Sigmoid colon (tissue), 7 donors: ENCODE results near the gene PIKFYVE. TPM values are rescaled to one million over a fixed set of nuclear protein-coding genes. Genes with fewer than 3 reads are reported as not detected.

Source experiments
- DNase-seq: peaks from one replicate; pipeline ENCODE4 v3.0.0-alpha.2; 2019
- H3K27ac ChIP-seq, 4 donors: fragments of 200-600 bp; sonication (generic); one replicate each; pipeline ENCODE4 v1.5.1; 2016 to 2019; ENCODE audit warnings: mild to moderate bottlenecking in 1 of 4
- H3K27me3 ChIP-seq, 3 donors: fragments of 200-600 bp; sonication (generic); one replicate each; pipeline ENCODE4 v1.5.1; 2019; ENCODE audit warnings: mild to moderate bottlenecking in 1 of 3
- H3K36me3 ChIP-seq, 4 donors: fragments of 200-600 bp; sonication (generic); one replicate each; pipeline ENCODE4 v1.5.1; 2016 to 2019
- H3K4me1 ChIP-seq, 4 donors: fragments of 200-600 bp; sonication (generic); one replicate each; pipeline ENCODE4 v1.5.1; 2017 to 2019
- H3K4me3 ChIP-seq, 4 donors: fragments of 200-600 bp; sonication (generic); one replicate each; pipeline ENCODE4 v1.5.1; 2017 to 2019; ENCODE audit warnings: mild to moderate bottlenecking in 2 of 4, moderate library complexity in 1 of 4
- H3K9me3 ChIP-seq, 4 donors: fragments of 200-600 bp in 3 of 4; sonication (generic) in 3 of 4; one replicate each; pipeline versions ENCODE4 v1.5.1 to v1.6.1; 2013 to 2019
- CTCF ChIP-seq, 4 experiments: fragments of 450-650 bp in 3 of 4; fragments of 200-600 bp in 1 of 4; IDR thresholded peaks; one replicate each; pipeline ENCODE4 v1.5.1; 2016 to 2019; ENCODE audit warnings: antibody characterized with exemption in 4 of 4, mild to moderate bottlenecking in 3 of 4, moderate library complexity in 2 of 4
- EP300 ChIP-seq, 4 donors: sonication (generic); formaldehyde crosslinking; IDR thresholded peaks; one replicate each; pipeline ENCODE4 v1.6.1; 2017; ENCODE audit warnings: antibody characterized with exemption in 4 of 4
- POLR2A ChIP-seq, 2 donors: fragments of 450-650 bp; IDR thresholded peaks; one replicate each; pipeline ENCODE4 v1.6.1; 2016; ENCODE audit warnings: antibody characterized with exemption in 2 of 2, mild to moderate bottlenecking in 2 of 2, moderate library complexity in 2 of 2
- POLR2AphosphoS5 ChIP-seq, 4 donors: sonication (generic); formaldehyde crosslinking; IDR thresholded peaks; one replicate each; pipeline ENCODE4 v1.6.1; 2017; ENCODE audit warnings: antibody characterized with exemption in 4 of 4
- WGBS, 2 donors: extraction: QIAGEN DNeasy Blood & Tissue Kit; methylation state at CpG; one replicate each; pipeline ENCODE4 v1.1.7; 2013; 5-methylcytosine and 5-hydroxymethylcytosine counted together
- intact Hi-C: fragments of 100-400 bp; cut with DNase I; formaldehyde crosslinking; loops from one replicate; pipeline ENCODE4 v1.15.1; 2023
- polyA plus RNA-seq, 3 donors: library from polyadenylated mRNA; stranded (reverse); fragments of 200-250 nt; gene quantifications; one replicate each; pipeline ENCODE4 v1.2.3, GENCODE V29; 2013
- total RNA-seq, 4 donors: library from RNA; depleted of rRNA; stranded (reverse); fragments of >200 nt; gene quantifications; one replicate each; pipeline ENCODE4 v1.1.0, GENCODE V29; 2016
- donor health status: healthy with polysubstance abuse.
- donor health status: Bipolar disorder and iron deficiency.
- donor health status: healthy.

Gene PIKFYVE
- total and polyA plus RNA-seq, 7 donors = 3.2 to 27.2 (median 22.1) TPM

- Histone ChIP-seq H3K27me3 (no peaks in the 10 kb centered on the region), H3K4me3 (no peak overlapping the region), H3K27ac (no peak overlapping the region), H3K9me3 (no peaks in the 10 kb centered on the region), H3K36me3 (peaks cover 4 to 80% (median 56%) of the 10 kb centered on the region in 4 donors), H3K4me1 (no peaks in the 10 kb centered on the region)
- DNase-seq = no peak
- WGBS, 2 donors = 97% methylated on average over 5 of the region's 5 CpGs
- intact Hi-C loops = no loop called here
- TF ChIP-seq CTCF (IDR thresholded peaks at IDR 0.05) (no peak), EP300 (IDR thresholded peaks at IDR 0.05) (no peak), POLR2A (IDR thresholded peaks at IDR 0.05) (no peak), POLR2AphosphoS5 (IDR thresholded peaks at IDR 0.05) (no peak)
Observed at GRCh38 chr2:208300847-208301618, 35.0 kb downstream of the PIKFYVE start.

- TF ChIP-seq POLR2A (IDR thresholded peaks at IDR 0.05) (no peak), EP300 (IDR thresholded peaks at IDR 0.05) (no peak), POLR2AphosphoS5 (IDR thresholded peaks at IDR 0.05) (no peak), CTCF (IDR thresholded peaks at IDR 0.05) (no peak)
- H3K36me3 ChIP-seq = peaks cover 4 to 74% (median 51%) of the 10 kb centered on the region in 4 donors
- H3K27me3 ChIP-seq = no peaks in the 10 kb centered on the region
- 93% methylated on average over 4 of the region's 4 CpGs for WGBS, 2 donors
- no peak overlapping the region for H3K27ac ChIP-seq
- no peak for DNase-seq
- H3K4me3 ChIP-seq = no peak overlapping the region
- intact Hi-C loops = no loop called here
- H3K4me1 ChIP-seq = no peaks in the 10 kb centered on the region
- H3K9me3 ChIP-seq = no peaks in the 10 kb centered on the region
Observed at GRCh38 chr2:208304157-208304556, 38.1 kb downstream of the PIKFYVE start.

- no peak overlapping the region for H3K4me3 ChIP-seq
- TF ChIP-seq CTCF (IDR thresholded peaks at IDR 0.05) = no peak
- H3K36me3 ChIP-seq = peaks cover 4 to 69% (median 46%) of the 10 kb centered on the region in 4 donors
- H3K4me1 ChIP-seq = no peaks in the 10 kb centered on the region
- H3K27me3 ChIP-seq = no peaks in the 10 kb centered on the region
- no peak overlapping the region for H3K27ac ChIP-seq
- no peak for DNase-seq
- 95 to 96% methylated on average over 4 of the region's 4 CpGs for WGBS, 2 donors
- H3K9me3 ChIP-seq = no peaks in the 10 kb centered on the region
- intact Hi-C loops = no loop called here
Observed at GRCh38 chr2:208304695-208305094, 38.6 kb downstream of the PIKFYVE start.

GRCh38 chr2:208306291-208306690 is 40.2 kb downstream of the PIKFYVE start:
- Histone ChIP-seq H3K9me3 (no peaks in the 10 kb centered on the region), H3K36me3 (peaks cover 4 to 53% (median 34%) of the 10 kb centered on the region in 4 donors), H3K4me1 (peaks cover 0 to 9% (median 8%) of the 10 kb centered on the region in 4 donors), H3K4me3 (no peak overlapping the region), H3K27ac (no peak overlapping the region), H3K27me3 (no peaks in the 10 kb centered on the region)
- TF ChIP-seq CTCF (IDR thresholded peaks at IDR 0.05) (no peak), POLR2A (IDR thresholded peaks at IDR 0.05) (no peak), POLR2AphosphoS5 (IDR thresholded peaks at IDR 0.05) (no peak), EP300 (IDR thresholded peaks at IDR 0.05) (no peak)
- WGBS, 2 donors = 96 to 100% methylated on average over 1 of the region's 1 CpG
- no peak for DNase-seq
- intact Hi-C loops = no loop called here

- Histone ChIP-seq H3K4me1 (peaks cover 0 to 14% (median 11%) of the 10 kb centered on the region in 4 donors), H3K9me3 (no peaks in the 10 kb centered on the region), H3K36me3 (peaks cover 0 to 20% (median 4%) of the 10 kb centered on the region in 4 donors), H3K27ac (no peak overlapping the region), H3K4me3 (no peak overlapping the region), H3K27me3 (no peaks in the 10 kb centered on the region)
- TF ChIP-seq POLR2A (IDR thresholded peaks at IDR 0.05) (no peak), POLR2AphosphoS5 (IDR thresholded peaks at IDR 0.05) (no peak), CTCF (IDR thresholded peaks at IDR 0.05) (no peak), EP300 (IDR thresholded peaks at IDR 0.05) (no peak)
- no peak for DNase-seq
- intact Hi-C loops = no loop called here
- WGBS, 2 donors = 45 to 78% methylated on average over 2 of the region's 2 CpGs
Observed at GRCh38 chr2:208311321-208311720, 45.3 kb downstream of the PIKFYVE start.
